Stimulated activated memory B cell treated with anti-CD40 and anti-IgM and Interleukin-4, amounts not matched to agents 10 μg/mL and 1 μg/mL and 100 μg/mL, for 72 hours (primary cell): ENCODE data around the gene CXCL12.
A peak's percentile ranks its signal among the peaks of the same experiment; 100 is the strongest.

Experiments used
- ATAC-seq: fragments of 150-1000 bp; cut with Tn5 transposase; 2 replicates; pipeline ENCODE4 v1.10.0; 2021
- H3K27ac Mint-ChIP-seq: one replicate; pipeline ENCODE4 v1.8.0; 2022; ENCODE audit warnings: mild to moderate bottlenecking, mixed read lengths
- H3K27me3 Mint-ChIP-seq: one replicate; pipeline ENCODE4 v1.8.0; 2022; ENCODE audit warnings: mixed read lengths
- H3K36me3 Mint-ChIP-seq: one replicate; pipeline ENCODE4 v1.8.0; 2022; ENCODE audit warnings: mixed read lengths
- H3K4me1 Mint-ChIP-seq: one replicate; pipeline ENCODE4 v1.8.0; 2022; ENCODE audit warnings: mixed read lengths
- H3K4me3 Mint-ChIP-seq: one replicate; pipeline ENCODE4 v1.8.0; 2022; ENCODE audit warnings: mild to moderate bottlenecking, moderate library complexity, mixed read lengths
- H3K9me3 Mint-ChIP-seq: one replicate; pipeline ENCODE4 v1.8.0; 2022; ENCODE audit warnings: mixed read lengths

The CXCL12 gene

GRCh38 chr10:44393834-44394547, 9.1 kb upstream of the CXCL12 start:
- peaks cover 28% of the 10 kb centered on the region for H3K27me3 Mint-ChIP-seq
- H3K27ac Mint-ChIP-seq, result no peak overlapping the region
- peaks cover 5% of the 10 kb centered on the region for H3K9me3 Mint-ChIP-seq

DNA sequence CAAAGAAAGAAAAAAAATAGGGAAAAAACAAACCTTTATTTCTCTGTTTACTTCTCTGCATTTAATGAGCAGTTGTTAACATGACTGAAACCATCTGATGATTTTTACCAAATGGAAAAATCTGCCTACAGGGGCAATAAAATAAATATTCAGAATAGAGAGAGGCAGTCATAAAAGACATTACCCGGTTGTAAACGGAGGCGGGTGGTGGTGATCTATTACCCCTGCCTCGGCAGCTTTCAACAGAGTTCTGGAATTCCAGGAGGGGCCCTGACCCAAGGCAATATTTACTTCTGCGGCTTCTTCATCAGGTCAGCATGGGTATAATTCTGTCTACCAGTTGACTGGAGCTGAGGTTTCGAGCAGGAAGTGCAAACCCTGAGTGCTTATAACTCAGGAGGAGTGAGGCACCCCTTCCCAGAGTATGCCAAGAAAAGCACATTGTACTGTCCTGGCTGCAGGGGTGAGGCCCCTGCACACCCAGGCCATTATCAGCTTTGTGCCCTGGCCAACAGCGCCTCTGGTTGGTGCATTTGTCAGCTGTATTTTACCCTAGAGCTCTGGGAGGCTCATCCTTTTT, 8.2 kb upstream of the CXCL12 start:
- Mint-ChIP-seq H3K4me1 (no peaks in the 10 kb centered on the region), H3K9me3 (peaks cover 5% of the 10 kb centered on the region), H3K27ac (no peak overlapping the region), H3K27me3 (peaks cover 36% of the 10 kb centered on the region), H3K4me3 (no peak overlapping the region), H3K36me3 (no peaks in the 10 kb centered on the region)
- ATAC-seq, result no peak

More at GRCh38 chr10:44393834-44394547, 9.1 kb upstream of the CXCL12 start:
- H3K4me1 Mint-ChIP-seq, result no peaks in the 10 kb centered on the region
- ATAC-seq, result no peak
- H3K4me3 Mint-ChIP-seq, result no peak overlapping the region
- H3K36me3 Mint-ChIP-seq, result no peaks in the 10 kb centered on the region

DNA sequence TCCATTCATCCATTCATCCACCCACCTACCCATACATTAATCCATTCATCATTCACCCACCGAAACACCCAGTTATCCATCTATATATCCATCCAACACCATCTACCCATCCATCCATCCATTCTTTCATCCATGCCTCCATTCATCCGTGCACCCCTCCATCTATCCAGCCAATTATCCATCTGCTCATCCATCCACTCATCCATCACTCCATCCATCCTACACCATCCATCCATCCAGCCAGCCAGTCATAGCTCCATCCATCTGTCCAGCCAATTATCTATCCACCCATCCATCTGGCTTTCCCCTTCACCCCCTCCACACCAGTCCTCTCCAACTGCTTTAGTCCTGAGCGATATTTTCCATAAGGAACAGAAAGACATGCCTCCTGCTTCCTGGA, 7.5 kb upstream of the CXCL12 start:
- peaks cover 5% of the 10 kb centered on the region for H3K9me3 Mint-ChIP-seq

GRCh38 chr10:44391981-44392380, 7.1 kb upstream of the CXCL12 start:
- H3K4me3 Mint-ChIP-seq, result no peak overlapping the region
- H3K27me3 Mint-ChIP-seq, result peaks cover 44% of the 10 kb centered on the region
- H3K27ac Mint-ChIP-seq, result no peak overlapping the region
- H3K4me1 Mint-ChIP-seq, result no peaks in the 10 kb centered on the region
- ATAC-seq, result no peak
- peaks cover 5% of the 10 kb centered on the region for H3K9me3 Mint-ChIP-seq
- H3K36me3 Mint-ChIP-seq, result no peaks in the 10 kb centered on the region

More for the DNA sequence above, 7.5 kb upstream of the CXCL12 start:
- H3K36me3 Mint-ChIP-seq, result no peaks in the 10 kb centered on the region
- H3K27ac Mint-ChIP-seq, result no peak overlapping the region
- no peak overlapping the region for H3K4me3 Mint-ChIP-seq
- ATAC-seq, result no peak
- no peaks in the 10 kb centered on the region for H3K4me1 Mint-ChIP-seq
- H3K27me3 Mint-ChIP-seq, result peaks cover 44% of the 10 kb centered on the region

DNA sequence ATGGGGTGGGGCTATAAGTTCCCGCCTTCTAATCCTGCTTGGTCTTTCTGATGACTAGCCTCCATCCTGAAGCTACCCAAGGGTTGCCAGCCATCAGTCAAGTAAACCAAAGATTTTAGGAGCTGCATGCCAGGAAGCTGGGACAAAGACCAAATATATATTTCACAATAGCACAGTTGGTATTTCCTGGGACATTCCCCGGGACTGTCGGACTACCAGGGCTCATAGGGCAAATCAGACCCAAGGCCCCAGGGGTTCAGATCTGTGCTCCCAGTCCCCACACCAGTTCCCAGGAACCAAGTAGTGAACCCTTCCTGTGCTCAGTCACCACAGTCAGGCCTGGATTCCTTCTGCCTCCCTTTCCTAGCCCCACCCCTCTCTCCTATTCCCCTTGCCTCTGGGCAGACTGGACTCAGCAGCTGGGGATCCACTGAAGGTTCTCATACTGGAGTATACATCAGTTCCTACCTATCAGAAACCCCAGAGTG, 5.7 kb upstream of the CXCL12 start:
- Mint-ChIP-seq H3K27ac (no peak overlapping the region), H3K4me1 (peaks cover 4% of the 10 kb centered on the region), H3K4me3 (no peak overlapping the region), H3K9me3 (peaks cover 5% of the 10 kb centered on the region), H3K27me3 (peaks cover 45% of the 10 kb centered on the region), H3K36me3 (no peaks in the 10 kb centered on the region)
- ATAC-seq, result no peak

GRCh38 chr10:44389556-44389955, 4.7 kb upstream of the CXCL12 start:
- Mint-ChIP-seq H3K9me3 (peaks cover 5% of the 10 kb centered on the region), H3K4me3 (no peak overlapping the region), H3K4me1 (peaks cover 6% of the 10 kb centered on the region), H3K27ac (no peak overlapping the region), H3K36me3 (no peaks in the 10 kb centered on the region), H3K27me3 (peaks cover 50% of the 10 kb centered on the region)
- ATAC-seq, result no peak

- H3K36me3 Mint-ChIP-seq, result no peaks in the 10 kb centered on the region
- H3K9me3 Mint-ChIP-seq, result peaks cover 5% of the 10 kb centered on the region
- H3K27ac Mint-ChIP-seq, result no peak overlapping the region
- no peak overlapping the region for H3K4me3 Mint-ChIP-seq
- ATAC-seq, result no peak
- H3K27me3 Mint-ChIP-seq, result peaks cover 50% of the 10 kb centered on the region
- H3K4me1 Mint-ChIP-seq, result peaks cover 6% of the 10 kb centered on the region
These were observed 4.3 kb upstream of the CXCL12 start for GRCh38 chr10:44389150-44389549.

- H3K27me3 Mint-ChIP-seq, result peaks cover 54% of the 10 kb centered on the region
- H3K9me3 Mint-ChIP-seq, result peaks cover 5% of the 10 kb centered on the region
- H3K4me3 Mint-ChIP-seq, result no peak overlapping the region
- H3K27ac Mint-ChIP-seq, result no peak overlapping the region
- H3K4me1 Mint-ChIP-seq, result peaks cover 6% of the 10 kb centered on the region
- no peaks in the 10 kb centered on the region for H3K36me3 Mint-ChIP-seq
- no peak for ATAC-seq
These were observed 3.7 kb upstream of the CXCL12 start for GRCh38 chr10:44388641-44389040.

DNA sequence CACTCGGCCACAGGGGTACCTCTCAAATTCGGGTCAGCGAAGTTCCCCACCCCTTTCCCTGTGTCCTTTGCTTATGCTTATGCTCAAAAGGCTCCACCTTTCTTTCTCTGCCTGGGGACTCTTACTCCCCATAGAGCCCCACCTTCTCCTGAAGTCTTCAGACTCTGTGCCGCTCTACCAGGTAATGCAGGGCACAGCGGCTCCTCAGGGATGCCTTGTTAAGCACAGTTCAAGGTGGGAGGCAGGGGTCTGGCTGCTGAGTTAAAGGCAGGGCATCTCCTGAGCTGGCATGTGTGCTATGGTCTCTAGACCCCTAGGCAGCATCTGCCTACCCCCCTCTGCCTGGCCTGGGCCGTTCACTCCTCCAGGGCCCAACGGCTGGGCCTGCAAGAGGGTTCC, 3.0 kb upstream of the CXCL12 start:
- no peaks in the 10 kb centered on the region for H3K36me3 Mint-ChIP-seq
- H3K27ac Mint-ChIP-seq, result no peak overlapping the region
- H3K4me3 Mint-ChIP-seq, result no peak overlapping the region
- H3K4me1 Mint-ChIP-seq, result peaks cover 6% of the 10 kb centered on the region
- no peak for ATAC-seq
- H3K27me3 Mint-ChIP-seq, result peaks cover 62% of the 10 kb centered on the region
- peaks cover 5% of the 10 kb centered on the region for H3K9me3 Mint-ChIP-seq

GRCh38 chr10:44386546-44387052, 1.7 kb upstream of the CXCL12 start:
- no peak overlapping the region for H3K4me3 Mint-ChIP-seq
- no peaks in the 10 kb centered on the region for H3K9me3 Mint-ChIP-seq
- no peak for ATAC-seq
- H3K36me3 Mint-ChIP-seq, result no peaks in the 10 kb centered on the region
- peaks cover 6% of the 10 kb centered on the region for H3K4me1 Mint-ChIP-seq
- H3K27ac Mint-ChIP-seq, result no peak overlapping the region
- peaks cover 54% of the 10 kb centered on the region for H3K27me3 Mint-ChIP-seq

GRCh38 chr10:44385696-44386441, 972 bp upstream of the CXCL12 start:
- Mint-ChIP-seq H3K4me1 (peaks cover 6% of the 10 kb centered on the region), H3K4me3 (peak overlapping the region; percentile 23), H3K27me3 (peaks cover 53% of the 10 kb centered on the region), H3K9me3 (no peaks in the 10 kb centered on the region), H3K27ac (no peak overlapping the region), H3K36me3 (no peaks in the 10 kb centered on the region)
- ATAC-seq, result no peak

GRCh38 chr10:44384601-44385025, 284 bp downstream of the CXCL12 start:
- no peaks in the 10 kb centered on the region for H3K9me3 Mint-ChIP-seq
- ATAC-seq, result no peak
- peaks cover 53% of the 10 kb centered on the region for H3K27me3 Mint-ChIP-seq
- no peaks in the 10 kb centered on the region for H3K36me3 Mint-ChIP-seq
- no peak overlapping the region for H3K27ac Mint-ChIP-seq
- H3K4me3 Mint-ChIP-seq, result no peak overlapping the region
- peaks cover 6% of the 10 kb centered on the region for H3K4me1 Mint-ChIP-seq

GRCh38 chr10:44383749-44384600, 922 bp downstream of the CXCL12 start:
- H3K36me3 Mint-ChIP-seq, result no peaks in the 10 kb centered on the region
- peaks cover 6% of the 10 kb centered on the region for H3K4me1 Mint-ChIP-seq
- no peak for ATAC-seq
- no peak overlapping the region for H3K27ac Mint-ChIP-seq
- H3K27me3 Mint-ChIP-seq, result peaks cover 51% of the 10 kb centered on the region
- H3K9me3 Mint-ChIP-seq, result no peaks in the 10 kb centered on the region
- no peak overlapping the region for H3K4me3 Mint-ChIP-seq

DNA sequence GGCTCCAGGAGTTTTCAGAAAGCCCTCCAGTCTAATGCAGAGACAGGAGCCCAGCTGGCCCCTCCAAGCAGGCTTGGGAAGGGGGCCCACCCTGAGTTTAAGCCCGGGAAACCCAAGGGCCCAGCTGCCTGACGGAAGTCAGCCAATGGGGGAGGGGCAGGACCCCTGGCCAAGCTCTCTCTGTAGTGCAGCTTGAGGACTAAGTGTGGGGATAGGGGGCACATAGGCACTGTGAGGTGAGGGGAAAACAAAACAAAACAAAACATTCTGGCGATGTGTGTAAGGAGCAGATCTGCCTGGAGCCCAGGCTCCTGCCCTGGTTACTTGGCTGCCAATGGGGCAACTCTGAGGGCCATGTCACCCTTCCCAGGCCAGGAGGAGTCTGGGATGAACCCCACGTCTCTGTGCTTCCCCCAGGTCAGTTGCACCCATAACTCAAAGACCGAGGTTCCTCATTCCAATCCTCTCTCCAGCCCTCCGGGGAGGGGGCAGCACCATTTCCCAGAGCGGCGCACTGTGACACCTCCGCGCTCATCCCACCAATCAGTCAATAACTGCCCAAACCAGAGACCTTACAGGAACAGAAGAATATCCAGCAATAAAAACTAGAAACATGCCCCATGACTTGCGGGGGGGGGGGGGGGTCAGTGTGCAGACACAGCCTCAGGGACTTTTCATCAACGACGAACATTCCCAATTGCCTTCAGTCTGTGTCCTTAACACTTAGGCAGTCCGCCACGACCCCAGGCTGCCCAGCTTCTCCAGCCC, 1.7 kb downstream of the CXCL12 start:
- Mint-ChIP-seq H3K9me3 (no peaks in the 10 kb centered on the region), H3K27ac (no peak overlapping the region), H3K4me3 (no peak overlapping the region), H3K27me3 (peaks cover 43% of the 10 kb centered on the region), H3K36me3 (no peaks in the 10 kb centered on the region), H3K4me1 (peaks cover 6% of the 10 kb centered on the region)
- ATAC-seq, result no peak
